Breast epithelium (tissue), 4 donors: ENCODE data around the gene ASF1B. TPM values are rescaled to one million over a fixed set of nuclear protein-coding genes. Genes with fewer than 3 reads are reported as not detected.

Experiments
- DNase-seq, 2 donors: peaks; one replicate each; pipeline ENCODE4 v3.0.0-alpha.2; 2019; ENCODE audit warnings: low spot score in 2 of 2
- H3K27ac ChIP-seq, 2 donors: fragments of 200-600 bp; sonication (generic) in 1 of 2; one replicate each; pipeline ENCODE4 v1.5.1; 2016 to 2019; ENCODE audit warnings: mild to moderate bottlenecking in 1 of 2
- H3K27me3 ChIP-seq, 2 donors: fragments of 200-600 bp; sonication (generic) in 1 of 2; one replicate each; pipeline versions ENCODE4 v1.5.1 to v1.6.0; 2017 to 2019; ENCODE audit warnings: control low read depth in 1 of 2, mild to moderate bottlenecking in 1 of 2
- H3K36me3 ChIP-seq: fragments of 200-600 bp; one replicate; pipeline ENCODE4 v1.5.1; 2019
- H3K4me1 ChIP-seq, 2 donors: fragments of 200-600 bp; sonication (generic); one replicate each; pipeline ENCODE4 v1.5.1; 2016 to 2019; ENCODE audit warnings: control low read depth in 1 of 2
- H3K4me3 ChIP-seq, 3 donors: fragments of 200-600 bp; sonication (generic); 1 replicate in 2 of 3; 2 replicates in 1 of 3; pipeline ENCODE4 v1.5.1; 2016 to 2019; ENCODE audit warnings: mild to moderate bottlenecking in 3 of 3, moderate library complexity in 2 of 3
- H3K9me3 ChIP-seq, 2 donors: fragments of 200-600 bp; sonication (generic) in 1 of 2; one replicate each; pipeline ENCODE4 v1.5.1; 2016 to 2019; ENCODE audit warnings: control low read depth in 1 of 2
- CTCF ChIP-seq, 3 donors: fragments of 450-650 bp; IDR thresholded peaks; one replicate each; pipeline ENCODE4 v1.5.1; 2016 to 2017; ENCODE audit warnings: antibody characterized with exemption in 3 of 3, mild to moderate bottlenecking in 3 of 3, moderate library complexity in 3 of 3
- POLR2A ChIP-seq: fragments of 450-650 bp; IDR thresholded peaks from one replicate; pipeline ENCODE4 v1.6.1; 2016; ENCODE audit warnings: antibody characterized with exemption, mild to moderate bottlenecking, moderate library complexity
- POLR2AphosphoS5 ChIP-seq, 3 donors: sonication (generic); formaldehyde crosslinking; IDR thresholded peaks; one replicate each; pipeline ENCODE4 v1.6.1; 2017; ENCODE audit warnings: antibody characterized with exemption in 3 of 3
- intact Hi-C: fragments of 100-400 bp; cut with DNase I; formaldehyde crosslinking; loops from one replicate; pipeline ENCODE4 v1.15.1; 2023; ENCODE audit warnings: low total_unique reads
- total RNA-seq, 3 donors: library from RNA; depleted of rRNA; stranded (reverse); fragments of >200 nt; gene quantifications; one replicate each; pipeline ENCODE4 v1.1.0, GENCODE V29; 2016

Gene ASF1B
- total RNA-seq, 3 donors from 2014 or later: 0.66 to 1.6 (median 1.2) TPM

GRCh38 chr19:14152713-14153112, 16.3 kb upstream of the ASF1B start:
- intact Hi-C loops: no loop called here
- no peak for DNase-seq
- no peak overlapping the region for H3K4me3 ChIP-seq
- TF ChIP-seq POLR2A (no peak), CTCF (IDR thresholded peaks at IDR 0.05) (no peak), POLR2AphosphoS5 (IDR thresholded peaks at IDR 0.05) (no peak)
- H3K27ac ChIP-seq: no peak overlapping the region
- no peaks in the 10 kb centered on the region for H3K9me3 ChIP-seq
- peaks cover 3 to 8% of the 10 kb centered on the region in 2 donors for H3K4me1 ChIP-seq
- H3K27me3 ChIP-seq: no peaks in the 10 kb centered on the region
- H3K36me3 ChIP-seq: no peaks in the 10 kb centered on the region

GRCh38 chr19:14150770-14151661, 14.6 kb upstream of the ASF1B start:
- DNase-seq: no peak

GRCh38 chr19:14150041-14150769, 13.8 kb upstream of the ASF1B start:
- TF ChIP-seq CTCF (IDR thresholded peaks at IDR 0.05): no peak
- Histone ChIP-seq H3K4me1 (peaks cover 6 to 8% of the 10 kb centered on the region in 2 donors), H3K27me3 (no peaks in the 10 kb centered on the region), H3K36me3 (no peaks in the 10 kb centered on the region), H3K27ac (peak overlapping the region; percentile 74 to 90), H3K9me3 (no peaks in the 10 kb centered on the region), H3K4me3 (peak overlapping the region in 2 of 3 donors; percentile 28 to 33)
- intact Hi-C loops: no loop called here
- DNase-seq: no peak

More at GRCh38 chr19:14150770-14151661, 14.6 kb upstream of the ASF1B start:
- H3K4me3 ChIP-seq: no peak overlapping the region
- intact Hi-C loops: no loop called here
- no peaks in the 10 kb centered on the region for H3K27me3 ChIP-seq
- no peaks in the 10 kb centered on the region for H3K36me3 ChIP-seq
- peaks cover 6 to 8% of the 10 kb centered on the region in 2 donors for H3K4me1 ChIP-seq
- no peaks in the 10 kb centered on the region for H3K9me3 ChIP-seq
- no peak for TF ChIP-seq CTCF (IDR thresholded peaks at IDR 0.05)
- TF ChIP-seq POLR2A: no peak
- no peak for TF ChIP-seq POLR2AphosphoS5 (IDR thresholded peaks at IDR 0.05)
- peak overlapping the region; percentile 74 to 90 for H3K27ac ChIP-seq

GRCh38 chr19:14149509-14149994, 13.2 kb upstream of the ASF1B start:
- Histone ChIP-seq H3K36me3 (no peaks in the 10 kb centered on the region), H3K27me3 (no peaks in the 10 kb centered on the region), H3K4me1 (peaks cover 6 to 8% of the 10 kb centered on the region in 2 donors), H3K27ac (peak overlapping the region; percentile 74 to 90), H3K9me3 (no peaks in the 10 kb centered on the region), H3K4me3 (peak overlapping the region; percentile 28 to 48 (median 30))
- TF ChIP-seq CTCF (IDR thresholded peaks at IDR 0.05): no peak
- TF ChIP-seq POLR2A: no peak
- TF ChIP-seq POLR2AphosphoS5 (IDR thresholded peaks at IDR 0.05): peak in 1 of 3 donors; percentile 13
- intact Hi-C loops: no loop called here
- DNase-seq: peak; percentile 67 to 83
